ENCODE data around the gene SMIM21.
A peak's percentile ranks its signal among the peaks of the same experiment; 100 is the strongest.

Gene SMIM21

GRCh38 chr18:75427603-75428002 is at the start of gene SMIM21:
Gene SMIM21, minus strand, starts transcription at chr18:75427703. Its CDS starts 140 bp downstream, at chr18:75427563.
- in situ Hi-C loops (cut with HindIII; ENCODE audit: low pct_ligation_motif_present, low pct_unique_long_range_greater_than_20kb, low sequenced_read_pairs): no loop called here
- DNase-seq: no peak

DNA sequence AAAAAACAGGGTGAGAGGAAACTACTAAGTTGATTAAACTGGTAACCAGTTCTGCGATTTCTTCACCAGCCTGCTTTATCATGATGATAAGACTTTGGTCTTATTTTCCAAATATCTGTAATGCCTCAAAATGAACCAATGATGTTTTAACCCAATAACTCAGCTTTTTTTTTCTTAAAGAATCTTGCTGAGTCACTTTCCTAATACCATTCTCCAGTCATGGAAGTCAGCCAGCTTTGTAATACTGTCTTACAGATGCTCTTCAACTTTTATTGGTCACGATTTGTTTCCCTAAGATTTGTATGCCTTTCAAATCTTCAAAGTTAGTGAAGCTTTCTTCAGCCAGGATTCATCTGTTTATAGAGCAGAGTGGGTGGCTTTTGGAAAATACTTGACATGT is 47.7 kb upstream of the SMIM21 start:
- in situ Hi-C loops (cut with HindIII; ENCODE audit: low pct_ligation_motif_present, low pct_unique_long_range_greater_than_20kb, low sequenced_read_pairs): no loop called here

DNA sequence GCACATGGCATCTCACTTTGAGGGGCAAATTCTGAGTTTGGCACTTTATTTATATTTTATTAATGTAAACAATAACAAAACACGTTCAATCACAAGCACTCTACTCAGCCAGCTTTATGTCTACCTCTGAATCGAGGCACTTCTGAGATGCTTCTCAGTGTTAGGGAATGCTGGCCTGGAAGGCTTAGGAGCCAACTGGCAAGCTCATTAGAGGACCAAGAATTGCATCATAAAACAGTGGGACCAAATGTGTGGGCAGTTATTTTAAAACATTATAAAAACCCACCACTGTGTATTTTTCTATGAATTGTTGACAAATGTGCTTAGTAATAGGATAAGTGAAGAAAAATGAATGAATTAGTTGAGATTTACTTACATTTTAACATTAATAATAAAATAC is 46.8 kb upstream of the SMIM21 start:
- in situ Hi-C loops (cut with HindIII; ENCODE audit: low pct_ligation_motif_present, low pct_unique_long_range_greater_than_20kb, low sequenced_read_pairs): no loop called here
- no peak for DNase-seq

More for the DNA sequence above, 47.7 kb upstream of the SMIM21 start:
- DNase-seq: peak; percentile 6

DNA sequence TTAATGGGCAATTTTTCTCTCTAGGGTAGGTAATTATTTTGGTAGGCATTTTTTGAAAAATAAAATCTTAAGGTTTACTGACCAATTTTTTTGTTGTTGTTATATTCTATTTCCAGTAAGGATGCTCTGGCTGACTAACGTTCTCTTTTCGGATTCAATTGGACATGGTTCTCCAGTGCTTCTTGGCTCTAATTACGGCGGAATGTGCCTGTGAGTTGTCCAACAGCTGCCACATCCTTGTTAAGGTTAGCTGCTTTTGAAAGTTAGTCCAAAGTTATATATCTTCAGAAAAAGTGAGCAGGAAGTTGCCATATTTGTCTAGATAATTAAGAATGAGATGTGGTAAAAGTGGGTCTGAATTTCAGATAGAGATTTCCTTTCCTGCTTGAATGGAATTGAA is 45.8 kb upstream of the SMIM21 start:
- in situ Hi-C loops (cut with HindIII; ENCODE audit: low pct_ligation_motif_present, low pct_unique_long_range_greater_than_20kb, low sequenced_read_pairs): no loop called here
- no peak for DNase-seq

GRCh38 chr18:75472906-75473305 is 45.4 kb upstream of the SMIM21 start:
- in situ Hi-C loops (cut with HindIII; ENCODE audit: low pct_ligation_motif_present, low pct_unique_long_range_greater_than_20kb, low sequenced_read_pairs): no loop called here
- no peak for DNase-seq

DNA sequence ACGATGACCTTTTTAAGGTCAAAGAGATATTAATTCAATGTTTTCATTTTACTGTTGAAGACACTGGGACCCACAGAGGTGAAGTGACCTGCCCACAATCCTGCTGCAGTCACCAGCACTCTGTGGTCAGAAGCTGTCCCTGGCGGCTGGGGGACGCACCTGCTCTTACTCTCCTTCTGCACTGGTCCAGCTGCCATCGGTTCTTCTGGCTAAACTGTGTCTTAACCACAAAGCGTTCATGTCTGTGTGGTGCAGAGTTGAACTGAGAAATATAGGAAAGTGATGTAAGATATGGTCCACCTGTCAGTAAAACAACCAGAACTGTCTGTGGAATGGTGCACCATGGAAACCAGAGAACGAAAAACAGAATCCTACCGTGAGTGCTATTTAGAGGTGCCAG is 44.9 kb upstream of the SMIM21 start:
- no peak for DNase-seq
- in situ Hi-C loops (cut with HindIII; ENCODE audit: low pct_ligation_motif_present, low pct_unique_long_range_greater_than_20kb, low sequenced_read_pairs): no loop called here

DNA sequence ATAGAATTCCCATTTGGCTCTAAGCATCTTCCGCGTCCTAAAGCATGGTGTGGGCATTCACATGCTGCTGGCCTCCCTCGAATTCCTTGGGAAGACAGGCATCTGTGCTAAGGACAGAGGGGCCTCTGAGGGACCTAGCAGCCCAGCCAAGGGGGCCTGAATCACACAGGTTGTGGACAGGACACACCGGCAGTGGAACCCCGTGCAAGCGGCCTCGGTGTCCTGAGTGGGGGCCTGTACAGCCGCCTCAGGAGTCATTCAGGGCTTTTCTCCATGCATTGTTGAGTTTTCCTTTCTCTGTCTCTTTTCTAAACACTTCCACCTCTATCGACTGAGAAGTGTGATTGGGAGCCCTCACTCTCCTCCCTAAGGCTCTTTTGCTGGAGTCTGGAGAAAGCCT is 44.3 kb upstream of the SMIM21 start:
- in situ Hi-C loops (cut with HindIII; ENCODE audit: low pct_ligation_motif_present, low pct_unique_long_range_greater_than_20kb, low sequenced_read_pairs): no loop called here
- DNase-seq: no peak

DNA sequence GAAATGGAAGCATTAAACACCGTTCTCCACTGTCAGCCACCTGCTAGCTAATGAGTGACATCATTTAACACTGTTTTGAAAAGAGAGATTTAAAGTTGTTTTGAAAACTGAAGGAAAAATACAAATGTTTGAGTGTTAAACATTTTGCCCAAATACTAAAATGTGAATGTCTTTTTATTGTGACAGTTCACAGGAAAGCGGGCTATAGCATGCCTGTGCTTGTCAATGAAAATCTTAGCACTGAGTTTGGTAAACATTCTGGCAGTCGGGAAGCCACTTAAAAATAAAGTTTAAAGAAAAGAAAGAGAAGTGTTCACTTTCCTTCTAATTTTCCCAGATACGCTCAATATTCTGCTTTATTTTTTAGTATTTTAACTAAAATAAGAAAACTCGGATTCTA is 40.3 kb upstream of the SMIM21 start:
- DNase-seq: no peak
- in situ Hi-C loops (cut with HindIII; ENCODE audit: low pct_ligation_motif_present, low pct_unique_long_range_greater_than_20kb, low sequenced_read_pairs): no loop called here

DNA sequence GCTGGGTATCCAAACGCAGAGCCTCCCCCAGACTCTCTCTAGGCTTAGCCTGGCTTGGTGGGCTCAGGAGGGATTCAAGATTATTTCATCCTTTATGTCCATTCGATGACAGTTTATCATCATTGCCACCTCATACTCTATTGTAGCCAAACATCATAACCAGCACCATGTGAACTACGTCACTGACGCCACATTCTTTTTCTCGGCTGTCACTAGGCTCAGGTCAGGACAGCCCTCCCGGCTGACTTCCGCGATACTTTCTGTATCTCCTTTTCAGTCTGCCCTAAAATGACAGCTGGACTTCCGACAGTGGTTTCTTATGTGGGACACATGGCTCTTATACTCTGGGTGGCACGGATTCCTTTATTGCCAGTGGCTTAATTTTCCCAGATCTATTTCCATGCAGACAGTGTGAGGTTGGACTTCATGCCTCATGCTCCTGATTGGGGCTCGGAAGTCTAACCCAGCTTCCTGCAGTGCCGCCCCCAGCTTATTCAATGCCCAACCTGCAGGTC is 39.8 kb upstream of the SMIM21 start:
- in situ Hi-C loops (cut with HindIII; ENCODE audit: low pct_ligation_motif_present, low pct_unique_long_range_greater_than_20kb, low sequenced_read_pairs): no loop called here
- no peak for DNase-seq

GRCh38 chr18:75464356-75464755 is 36.9 kb upstream of the SMIM21 start:
- in situ Hi-C loops (cut with HindIII; ENCODE audit: low pct_ligation_motif_present, low pct_unique_long_range_greater_than_20kb, low sequenced_read_pairs): no loop called here
- DNase-seq: no peak

GRCh38 chr18:75462178-75462832 is 34.8 kb upstream of the SMIM21 start:
- in situ Hi-C loops (cut with HindIII; ENCODE audit: low pct_ligation_motif_present, low pct_unique_long_range_greater_than_20kb, low sequenced_read_pairs): no loop called here

GRCh38 chr18:75456199-75456631 is 28.7 kb upstream of the SMIM21 start:
- no peak for DNase-seq
- in situ Hi-C loops (cut with HindIII; ENCODE audit: low pct_ligation_motif_present, low pct_unique_long_range_greater_than_20kb, low sequenced_read_pairs): no loop called here

More at GRCh38 chr18:75462178-75462832, 34.8 kb upstream of the SMIM21 start:
- DNase-seq: no peak

- in situ Hi-C loops (cut with HindIII; ENCODE audit: low pct_ligation_motif_present, low pct_unique_long_range_greater_than_20kb, low sequenced_read_pairs): no loop called here
- DNase-seq: no peak
Measured at GRCh38 chr18:75455249-75456198, 28.0 kb upstream of the SMIM21 start.

- in situ Hi-C loops (cut with HindIII; ENCODE audit: low pct_ligation_motif_present, low pct_unique_long_range_greater_than_20kb, low sequenced_read_pairs): no loop called here
Measured at GRCh38 chr18:75454022-75454795, 26.7 kb upstream of the SMIM21 start.

DNA sequence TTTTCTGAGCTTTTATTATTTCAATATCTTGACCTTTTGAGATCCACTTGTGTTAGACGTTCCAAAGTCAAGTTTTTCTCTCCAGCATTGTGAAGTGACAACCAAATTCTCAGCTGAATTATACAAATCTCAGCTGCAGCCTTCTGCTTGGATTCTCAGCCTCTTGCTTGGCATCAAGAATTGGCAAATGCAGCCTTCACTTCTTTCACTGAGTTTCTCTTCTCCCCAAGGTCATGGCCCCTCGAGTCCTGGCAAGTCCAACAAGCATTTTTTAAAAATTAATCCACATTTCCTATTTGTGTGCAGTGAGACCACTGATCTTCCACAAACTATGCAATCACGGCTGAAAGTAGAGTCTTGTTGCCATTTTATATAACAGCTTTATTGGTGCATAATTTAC is 23.4 kb upstream of the SMIM21 start:
- in situ Hi-C loops (cut with HindIII; ENCODE audit: low pct_ligation_motif_present, low pct_unique_long_range_greater_than_20kb, low sequenced_read_pairs): no loop called here
- no peak for DNase-seq

More at GRCh38 chr18:75454022-75454795, 26.7 kb upstream of the SMIM21 start:
- no peak for DNase-seq

DNA sequence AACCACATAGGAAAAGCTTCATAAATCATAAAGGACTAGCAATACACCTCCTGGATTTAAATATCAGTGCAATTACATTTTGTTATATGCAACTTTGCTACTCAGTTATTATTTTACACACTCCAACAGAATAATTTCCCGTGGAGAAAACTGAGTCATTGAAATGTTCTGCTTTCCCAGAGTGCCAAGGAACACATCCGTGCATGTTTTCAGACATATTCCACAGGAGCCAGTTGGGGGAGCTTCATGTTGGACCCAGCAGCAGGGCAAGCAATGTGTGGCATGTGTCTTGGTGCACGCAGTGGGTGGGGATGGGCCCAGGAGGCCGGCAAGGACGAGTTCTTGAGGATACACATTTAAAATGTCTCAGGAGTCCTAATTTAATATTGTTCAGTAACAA is 14.4 kb upstream of the SMIM21 start:
- DNase-seq: no peak
- in situ Hi-C loops (cut with HindIII; ENCODE audit: low pct_ligation_motif_present, low pct_unique_long_range_greater_than_20kb, low sequenced_read_pairs): no loop called here

DNA sequence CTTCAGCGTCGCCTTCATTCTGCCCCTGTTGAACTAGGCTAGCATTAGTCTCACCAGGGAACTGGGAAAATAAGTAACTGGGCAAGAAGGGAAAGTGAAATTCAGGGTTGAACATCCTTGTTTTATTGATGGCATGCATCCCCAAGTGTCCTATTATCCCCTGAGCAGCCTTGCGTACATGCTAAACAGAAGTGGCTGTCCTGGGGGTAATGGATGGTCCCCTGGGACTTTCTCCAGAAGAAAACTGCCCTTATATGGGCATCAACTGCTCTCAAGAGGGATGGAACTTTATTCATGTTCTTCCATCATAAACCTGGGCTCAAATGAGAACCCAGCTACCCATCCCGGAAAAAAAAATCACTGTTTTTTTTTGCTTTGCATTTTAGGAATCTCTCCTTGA is 11.8 kb upstream of the SMIM21 start:
- DNase-seq: no peak
- in situ Hi-C loops (cut with HindIII; ENCODE audit: low pct_ligation_motif_present, low pct_unique_long_range_greater_than_20kb, low sequenced_read_pairs): no loop called here

- no peak for DNase-seq
- in situ Hi-C loops (cut with HindIII; ENCODE audit: low pct_ligation_motif_present, low pct_unique_long_range_greater_than_20kb, low sequenced_read_pairs): no loop called here
Measured at GRCh38 chr18:75438891-75439290, 11.4 kb upstream of the SMIM21 start.

DNA sequence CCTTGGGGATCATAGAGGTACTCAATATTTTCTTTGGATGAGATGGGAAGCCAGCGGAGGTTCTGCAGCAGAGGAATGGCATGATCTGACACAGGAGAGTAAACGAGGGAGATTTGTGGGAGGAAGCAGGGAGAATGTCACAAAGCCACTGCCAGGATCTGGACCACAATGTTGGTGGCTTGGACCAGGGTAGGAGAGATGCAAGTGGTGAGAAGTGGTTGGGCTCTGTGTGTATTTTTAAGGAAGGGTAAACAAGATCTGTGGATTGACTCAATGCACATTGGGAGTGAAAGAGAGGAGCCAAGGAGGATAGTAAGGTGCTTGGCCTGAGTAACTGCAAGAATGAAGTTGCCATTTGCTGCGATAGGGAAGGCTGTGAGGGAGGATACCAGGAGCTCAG is 10.5 kb upstream of the SMIM21 start:
- DNase-seq: no peak
- in situ Hi-C loops (cut with HindIII; ENCODE audit: low pct_ligation_motif_present, low pct_unique_long_range_greater_than_20kb, low sequenced_read_pairs): no loop called here
